ENCODE results near the gene ZPBP.

The ZPBP gene

GRCh38 chr7:49894543-49894942 is 198.5 kb downstream of the ZPBP start:
- ATAC-seq, result no peak

GRCh38 chr7:49893131-49893530 is 199.9 kb downstream of the ZPBP start:
- no peak for TF ChIP-seq CSDC2 (CRISPR knock-in tag; IDR thresholded peaks at IDR 0.05)
- TF ChIP-seq RARB (CRISPR knock-in tag; IDR thresholded peaks at IDR 0.05), result no peak
- no peak for TF ChIP-seq ZFP3 (CRISPR knock-in tag; IDR thresholded peaks at IDR 0.05)
- TF ChIP-seq BACH2 (CRISPR knock-in tag; IDR thresholded peaks at IDR 0.05; ENCODE audit: borderline replicate concordance), result no peak
- no peak for TF ChIP-seq TCF4 (CRISPR knock-in tag; IDR thresholded peaks at IDR 0.05; ENCODE audit: borderline replicate concordance)
- no peak for TF ChIP-seq ARNTL (CRISPR knock-in tag; IDR thresholded peaks at IDR 0.05; ENCODE audit: borderline replicate concordance, low read depth)
- no peak for TF ChIP-seq GLIS3 (CRISPR knock-in tag; IDR thresholded peaks at IDR 0.05)
- no peak for TF ChIP-seq PATZ1 (CRISPR knock-in tag; IDR thresholded peaks at IDR 0.05; ENCODE audit: borderline replicate concordance)
- TF ChIP-seq ZC3H10 (CRISPR knock-in tag; IDR thresholded peaks at IDR 0.05), result no peak
- no peak for TF ChIP-seq CSRNP3 (CRISPR knock-in tag; IDR thresholded peaks at IDR 0.05)
- TF ChIP-seq PPARA (CRISPR knock-in tag; IDR thresholded peaks at IDR 0.05; ENCODE audit: borderline replicate concordance), result no peak
- TF ChIP-seq, protein P1, sequence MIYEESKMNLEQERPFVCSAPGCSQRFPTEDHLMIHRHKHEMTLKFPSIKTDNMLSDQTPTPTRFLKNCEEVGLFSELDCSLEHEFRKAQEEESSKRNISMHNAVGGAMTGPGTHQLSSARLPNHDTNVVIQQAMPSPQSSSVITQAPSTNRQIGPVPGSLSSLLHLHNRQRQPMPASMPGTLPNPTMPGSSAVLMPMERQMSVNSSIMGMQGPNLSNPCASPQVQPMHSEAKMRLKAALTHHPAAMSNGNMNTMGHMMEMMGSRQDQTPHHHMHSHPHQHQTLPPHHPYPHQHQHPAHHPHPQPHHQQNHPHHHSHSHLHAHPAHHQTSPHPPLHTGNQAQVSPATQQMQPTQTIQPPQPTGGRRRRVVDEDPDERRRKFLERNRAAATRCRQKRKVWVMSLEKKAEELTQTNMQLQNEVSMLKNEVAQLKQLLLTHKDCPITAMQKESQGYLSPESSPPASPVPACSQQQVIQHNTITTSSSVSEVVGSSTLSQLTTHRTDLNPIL (CRISPR knock-in tag; IDR thresholded peaks at IDR 0.05; ENCODE audit: low read depth), result no peak
- TF ChIP-seq ZNF70 (CRISPR knock-in tag; IDR thresholded peaks at IDR 0.05), result no peak
- TF ChIP-seq, protein P2, sequence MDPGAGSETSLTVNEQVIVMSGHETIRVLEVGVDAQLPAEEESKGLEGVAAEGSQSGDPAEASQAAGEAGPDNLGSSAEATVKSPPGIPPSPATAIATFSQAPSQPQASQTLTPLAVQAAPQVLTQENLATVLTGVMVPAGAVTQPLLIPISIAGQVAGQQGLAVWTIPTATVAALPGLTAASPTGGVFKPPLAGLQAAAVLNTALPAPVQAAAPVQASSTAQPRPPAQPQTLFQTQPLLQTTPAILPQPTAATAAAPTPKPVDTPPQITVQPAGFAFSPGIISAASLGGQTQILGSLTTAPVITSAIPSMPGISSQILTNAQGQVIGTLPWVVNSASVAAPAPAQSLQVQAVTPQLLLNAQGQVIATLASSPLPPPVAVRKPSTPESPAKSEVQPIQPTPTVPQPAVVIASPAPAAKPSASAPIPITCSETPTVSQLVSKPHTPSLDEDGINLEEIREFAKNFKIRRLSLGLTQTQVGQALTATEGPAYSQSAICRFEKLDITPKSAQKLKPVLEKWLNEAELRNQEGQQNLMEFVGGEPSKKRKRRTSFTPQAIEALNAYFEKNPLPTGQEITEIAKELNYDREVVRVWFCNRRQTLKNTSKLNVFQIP (CRISPR knock-in tag; IDR thresholded peaks at IDR 0.05; ENCODE audit: borderline replicate concordance, low read depth), result no peak
- no peak for TF ChIP-seq ESRRG (CRISPR knock-in tag; IDR thresholded peaks at IDR 0.05)
- no peak for TF ChIP-seq ISL1 (CRISPR knock-in tag; IDR thresholded peaks at IDR 0.05)
- no peak for TF ChIP-seq ZFP30 (CRISPR knock-in tag; IDR thresholded peaks at IDR 0.05)
- no peak for ATAC-seq

More at GRCh38 chr7:49894543-49894942, 198.5 kb downstream of the ZPBP start:
- TF ChIP-seq ZC3H10 (CRISPR knock-in tag; IDR thresholded peaks at IDR 0.05) (no peak), ZNF8 (CRISPR knock-in tag; IDR thresholded peaks at IDR 0.05) (no peak), OSR1 (CRISPR knock-in tag; IDR thresholded peaks at IDR 0.05) (no peak), TSHZ2 (CRISPR knock-in tag; IDR thresholded peaks at IDR 0.05) (no peak), BACH2 (CRISPR knock-in tag; IDR thresholded peaks at IDR 0.05; ENCODE audit: borderline replicate concordance) (no peak), GLIS3 (CRISPR knock-in tag; IDR thresholded peaks at IDR 0.05) (no peak), ZFP30 (CRISPR knock-in tag; IDR thresholded peaks at IDR 0.05) (no peak), ARNTL (CRISPR knock-in tag; IDR thresholded peaks at IDR 0.05; ENCODE audit: borderline replicate concordance, low read depth) (no peak), RARB (CRISPR knock-in tag; IDR thresholded peaks at IDR 0.05) (no peak), ZFP3 (CRISPR knock-in tag; IDR thresholded peaks at IDR 0.05) (no peak), PATZ1 (CRISPR knock-in tag; IDR thresholded peaks at IDR 0.05; ENCODE audit: borderline replicate concordance) (no peak), CSDC2 (CRISPR knock-in tag; IDR thresholded peaks at IDR 0.05) (no peak)
- TF ChIP-seq, protein P1 (CRISPR knock-in tag; IDR thresholded peaks at IDR 0.05; ENCODE audit: low read depth), result no peak
